ENCODE measurements around the gene ELOA.

ELOA gene

DNA sequence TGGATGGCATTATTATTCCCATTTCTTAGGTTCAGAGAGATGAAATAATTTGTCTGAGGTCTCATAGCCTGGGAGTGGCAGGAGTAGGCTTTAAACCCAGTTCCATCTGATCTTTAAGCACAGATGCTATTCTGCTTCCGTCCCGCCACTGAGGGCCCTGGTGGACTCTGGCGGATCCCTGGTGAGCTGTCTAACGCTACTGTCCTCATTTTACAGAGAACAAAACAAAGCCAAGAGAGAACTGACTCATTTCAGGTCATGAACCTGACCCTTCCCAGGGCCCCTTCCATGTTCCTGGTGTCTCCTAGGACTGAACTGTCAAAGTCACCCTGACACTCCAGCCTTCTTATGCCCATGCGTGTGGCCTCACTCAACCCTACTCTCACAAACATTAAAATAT lies 60.4 kb downstream of the ELOA start:
- no peak for DNase-seq

GRCh38 chr1:23804183-23804835 lies 61.0 kb downstream of the ELOA start:
- DNase-seq, result no peak

DNA sequence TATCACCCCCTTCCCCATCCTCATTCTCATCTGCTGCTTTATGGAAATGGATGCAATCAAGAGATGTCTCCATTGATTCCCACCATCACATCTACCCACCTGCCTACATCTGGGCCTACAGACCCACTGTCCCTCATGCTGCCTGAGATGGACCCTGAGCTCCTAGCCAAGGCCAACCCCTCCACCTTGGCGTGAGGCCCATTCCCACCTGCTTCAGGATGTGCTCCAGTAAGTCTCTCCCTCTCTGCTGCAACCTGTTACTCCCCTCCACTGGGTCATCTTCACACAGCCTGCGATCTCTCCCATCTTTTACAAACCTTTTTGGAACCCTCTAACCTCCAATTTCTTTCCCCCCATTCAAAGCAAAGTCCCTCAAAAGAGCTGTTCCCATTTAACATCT lies 61.8 kb downstream of the ELOA start:
- DNase-seq, result no peak

- no peak for DNase-seq
Observed at GRCh38 chr1:23806280-23806679, 63.0 kb downstream of the ELOA start.

DNA sequence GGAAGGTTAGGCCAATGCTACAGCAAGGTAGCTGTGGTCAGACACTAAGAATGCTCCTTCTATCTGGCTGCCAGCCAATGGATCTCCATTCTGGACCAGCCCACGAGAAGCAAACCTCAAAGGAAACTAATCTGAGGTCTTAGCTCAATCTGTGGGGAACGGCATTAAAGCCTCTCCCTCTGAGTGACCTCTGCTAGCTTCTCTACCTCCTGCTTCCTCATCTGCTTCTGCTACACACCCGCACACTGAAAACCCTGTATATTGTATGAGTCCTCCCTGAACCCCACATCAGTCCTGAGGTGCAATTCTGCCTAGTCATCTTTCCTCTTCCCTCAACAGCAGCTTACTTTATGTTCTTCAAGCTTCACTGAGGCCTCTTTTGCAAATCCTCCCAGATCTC lies 64.2 kb downstream of the ELOA start:
- no peak for DNase-seq

GRCh38 chr1:23809751-23810171 lies 66.5 kb downstream of the ELOA start:
- DNase-seq, result peak; percentile 71

GRCh38 chr1:23810818-23811540 lies 67.7 kb downstream of the ELOA start:
- DNase-seq, result peak; percentile 42
